Stimulated activated CD4-positive, alpha-beta T cell treated with anti-CD3 and anti-CD28 coated beads, Interleukin-1b, Interleukin-23, amount 100 ng/mL, for 48 hours (primary cell): Measurements from ENCODE around the gene JAK2.
"Not testable (repeated sequence)": the region's sequence is repeated elsewhere in the genome, so short reads cannot be mapped to it uniquely, and the experiment has no call there.

Experiments
- DNase-seq: peaks from one replicate; pipeline ENCODE4 v3.0.0-alpha.2; 2020

Gene JAK2

DNA sequence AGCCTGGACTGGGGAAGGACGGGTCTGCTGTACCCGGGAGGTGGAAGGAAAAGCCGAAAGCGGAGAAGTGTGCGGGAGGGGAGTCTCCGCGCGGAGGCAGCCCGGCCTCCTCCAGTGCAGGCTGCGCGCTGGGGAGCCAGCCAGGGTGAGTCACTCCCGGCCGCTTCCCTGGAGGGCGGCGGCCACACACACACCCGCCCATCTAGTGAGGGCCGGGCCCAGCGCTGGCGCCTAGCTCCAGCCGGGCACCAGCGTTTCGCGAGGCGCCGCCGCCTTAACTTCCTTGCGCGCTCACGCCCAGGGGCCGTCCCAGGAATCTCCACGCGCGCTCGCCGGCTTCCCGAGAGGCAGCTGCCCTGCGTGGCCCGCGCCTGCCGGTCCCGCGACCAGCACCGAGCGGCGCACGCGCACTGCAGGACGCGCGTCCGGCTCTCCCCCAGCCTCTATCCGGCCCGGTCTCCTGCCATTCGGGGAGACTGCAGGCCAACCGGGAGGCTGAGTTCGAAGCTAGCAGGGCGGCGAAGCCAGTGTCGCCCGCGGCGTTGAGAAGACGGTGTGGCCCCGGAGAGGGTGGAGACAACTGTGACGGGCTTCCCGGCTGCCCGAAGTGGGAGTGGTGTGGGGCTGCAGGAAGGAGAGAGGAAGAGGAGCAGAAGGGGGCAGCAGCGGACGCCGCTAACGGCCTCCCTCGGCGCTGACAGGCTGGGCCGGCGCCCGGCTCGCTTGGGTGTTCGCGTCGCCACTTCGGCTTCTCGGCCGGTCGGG is at the start of gene JAK2:
Gene JAK2, plus strand, starts transcription at position 652 of the 765 bp plus-strand sequence. CDS start 36,716 bp downstream, outside the sequence.
- DNase-seq = peak; percentile 87

DNA sequence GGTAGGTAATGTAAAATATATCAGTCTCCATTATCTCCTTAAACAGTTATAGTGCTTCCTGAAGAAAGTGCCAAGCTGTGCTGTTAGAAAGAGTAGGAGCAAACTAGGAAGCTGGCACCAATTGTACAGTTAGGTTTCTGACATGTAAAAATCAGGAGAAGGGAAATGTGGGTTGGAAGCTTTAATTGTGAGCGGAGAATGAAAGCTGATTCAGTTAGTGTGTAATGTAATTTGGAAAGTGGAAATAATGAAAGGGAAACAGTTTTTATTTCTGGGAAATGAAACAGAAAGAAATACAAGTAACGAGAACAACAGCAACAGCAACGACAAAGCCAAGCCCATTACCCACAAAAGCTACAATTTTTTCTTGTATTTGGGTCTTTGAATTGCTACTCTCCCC is 48.8 kb upstream of the JAK2 start:
- DNase-seq = no peak

GRCh38 chr9:4936823-4937222 is 48.2 kb upstream of the JAK2 start:
- no peak for DNase-seq

GRCh38 chr9:4937446-4937845 is 47.6 kb upstream of the JAK2 start:
- DNase-seq = no peak

DNA sequence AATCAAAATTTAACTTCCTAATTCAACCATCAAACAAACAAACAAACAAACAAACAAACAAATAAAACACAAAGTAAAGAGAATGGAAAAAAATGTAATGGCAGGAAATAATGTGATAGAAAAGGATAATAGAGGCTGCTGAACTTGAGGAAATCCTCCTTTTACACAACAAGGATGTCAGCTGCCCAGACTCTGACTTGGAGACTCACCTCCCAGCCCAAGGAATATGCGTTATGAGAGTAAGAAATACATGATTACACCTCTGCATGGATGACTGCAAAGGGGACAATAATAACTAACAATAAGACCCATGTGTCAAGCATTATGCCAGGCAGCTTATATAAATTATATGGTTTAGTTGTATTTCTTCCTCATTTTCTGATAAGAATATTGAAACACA is 46.6 kb upstream of the JAK2 start:
- no peak for DNase-seq

DNA sequence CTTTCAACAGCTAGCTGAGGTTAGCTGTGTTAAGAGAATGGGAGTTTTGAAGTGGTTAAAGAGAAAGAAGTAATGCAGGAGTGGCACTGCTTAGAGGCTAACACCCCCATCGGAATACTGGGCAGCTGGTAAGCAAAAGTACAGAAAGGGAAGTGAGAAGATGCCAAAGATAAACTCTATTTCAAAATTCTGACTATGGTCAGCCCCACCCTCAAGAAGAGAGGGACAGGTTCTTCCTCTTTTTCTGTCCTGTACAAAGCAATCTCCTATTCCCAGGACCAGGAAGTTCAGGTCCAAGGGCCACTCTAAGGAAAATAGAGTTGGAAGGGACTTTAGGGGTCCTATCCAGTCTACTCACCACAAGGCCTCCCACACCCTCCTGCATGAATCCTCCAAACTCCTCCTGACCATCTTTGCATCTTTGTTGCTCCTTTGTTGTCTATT is 45.9 kb upstream of the JAK2 start:
- no peak for DNase-seq

DNA sequence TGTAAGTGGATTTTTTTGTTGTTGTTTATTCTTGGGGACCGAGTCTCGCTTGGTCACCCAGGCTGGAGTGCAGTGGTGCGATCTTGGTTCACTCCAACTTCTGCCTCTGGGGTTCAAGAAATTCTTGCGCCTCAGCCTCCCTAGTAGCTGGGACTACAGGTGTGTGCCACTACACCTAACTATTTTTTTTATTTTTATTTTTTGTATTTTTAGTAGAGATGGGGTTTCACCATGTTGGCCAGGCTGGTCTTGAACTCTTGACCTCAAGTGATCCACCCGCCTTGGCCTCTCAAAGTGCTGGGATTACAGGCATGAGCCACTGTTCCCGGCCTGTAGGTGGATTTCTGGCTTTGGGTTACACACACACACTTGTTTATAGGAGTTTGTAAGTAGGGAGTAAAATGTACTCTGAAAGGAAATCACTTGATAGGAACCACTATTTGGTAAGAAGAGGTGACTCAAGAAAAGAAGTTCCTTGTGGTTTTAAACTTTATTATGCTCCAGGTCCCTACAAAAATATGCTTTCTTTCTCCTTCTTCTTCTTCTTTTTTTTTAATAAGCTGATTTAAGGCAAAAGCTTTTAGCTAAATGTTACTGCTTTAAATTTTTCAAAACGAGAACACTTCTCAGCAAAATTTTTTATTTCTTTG is 42.9 kb upstream of the JAK2 start:
- DNase-seq = not testable (repeated sequence)

GRCh38 chr9:4943346-4943745 is 41.7 kb upstream of the JAK2 start:
- DNase-seq = no peak

- DNase-seq = peak; percentile 54
Observed at GRCh38 chr9:4944431-4945211, 40.5 kb upstream of the JAK2 start.

DNA sequence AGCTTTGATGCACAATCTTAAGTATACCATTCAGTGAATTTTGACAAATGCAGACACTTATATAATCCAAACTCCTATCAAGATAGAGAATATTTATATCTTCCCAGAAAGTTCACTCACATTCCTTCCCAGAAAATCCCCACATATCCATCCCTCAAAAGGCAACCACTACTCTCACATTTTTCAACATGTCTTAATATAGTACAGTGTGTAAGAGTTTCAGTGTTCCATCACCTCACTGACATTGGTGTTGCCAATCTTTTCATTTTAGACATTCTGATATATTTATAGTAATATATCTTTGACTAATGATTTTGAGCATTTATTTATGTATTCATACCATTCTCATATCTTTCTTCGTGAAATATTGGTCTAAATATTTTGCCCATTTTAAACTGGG is 38.1 kb upstream of the JAK2 start:
- no peak for DNase-seq

DNA sequence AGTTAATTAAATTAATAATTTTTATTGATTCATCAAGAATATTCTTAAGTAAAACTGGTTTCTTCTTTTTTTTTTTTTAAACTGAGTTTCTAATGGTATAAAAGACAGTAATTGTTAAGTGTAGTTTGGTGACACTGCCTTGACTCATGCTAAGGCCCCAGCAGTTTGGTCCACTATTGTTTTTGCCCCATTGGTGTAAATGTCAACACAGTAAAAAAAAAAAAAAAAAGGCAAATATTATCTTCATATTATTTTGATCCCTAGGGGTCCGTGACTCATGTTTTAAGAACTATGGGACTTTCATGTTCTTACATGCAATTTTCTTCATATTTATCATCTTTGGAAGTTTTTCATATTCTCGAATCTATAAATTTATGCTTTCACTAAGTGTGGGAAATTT is 29.2 kb upstream of the JAK2 start:
- DNase-seq = no peak

GRCh38 chr9:4959031-4959430 is 26.0 kb upstream of the JAK2 start:
- DNase-seq = no peak

DNA sequence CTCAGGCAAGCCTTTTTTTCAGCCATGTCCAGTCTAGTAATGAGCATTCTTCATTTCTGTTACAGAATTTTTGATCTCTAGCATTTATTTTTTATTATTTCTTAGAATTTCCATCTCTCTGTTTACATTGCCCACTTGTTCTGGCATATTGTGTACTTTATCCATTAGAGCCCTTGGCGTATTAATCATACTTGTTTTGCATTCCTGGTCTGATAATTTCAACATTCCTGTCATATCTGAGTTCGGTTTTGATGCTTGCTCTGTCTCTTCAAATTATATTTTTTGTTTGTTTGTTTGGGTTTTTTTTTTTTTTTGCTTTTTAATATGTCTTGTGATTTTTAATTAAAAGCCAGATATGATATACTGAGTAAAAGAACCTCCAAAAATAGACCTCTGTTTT is 23.0 kb upstream of the JAK2 start:
- DNase-seq = no peak

- DNase-seq = no peak
Observed at GRCh38 chr9:4964540-4964939, 20.5 kb upstream of the JAK2 start.

- DNase-seq = no peak
Observed at GRCh38 chr9:4965174-4965821, 19.8 kb upstream of the JAK2 start.

DNA sequence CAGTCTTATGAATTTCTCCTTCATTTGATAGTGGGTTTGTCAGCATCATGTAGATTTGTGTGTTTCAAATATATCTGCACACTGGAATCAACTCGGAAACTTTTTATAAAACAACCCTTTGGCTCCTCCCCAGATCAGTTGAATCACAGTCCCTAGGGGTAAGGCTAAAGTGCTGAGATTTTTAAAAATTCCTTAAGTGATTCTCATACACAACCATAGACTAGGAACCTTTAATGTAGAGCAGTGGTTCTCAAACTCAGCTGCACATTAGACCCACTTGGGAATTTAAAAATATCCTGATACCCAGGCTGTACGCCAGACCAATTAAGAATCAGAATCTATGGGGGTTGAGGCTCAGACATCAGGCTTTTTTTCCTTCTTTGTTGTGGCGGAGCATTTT is 17.5 kb upstream of the JAK2 start:
- DNase-seq = no peak

GRCh38 chr9:4969130-4969529 is 15.9 kb upstream of the JAK2 start:
- no peak for DNase-seq

- DNase-seq = peak; percentile 84
Observed at GRCh38 chr9:4970970-4971641, 14.0 kb upstream of the JAK2 start.

- DNase-seq = no peak
Observed at GRCh38 chr9:4973246-4973645, 11.8 kb upstream of the JAK2 start.

GRCh38 chr9:4973902-4974301 is 11.2 kb upstream of the JAK2 start:
- no peak for DNase-seq

GRCh38 chr9:4979239-4979638 is 5.8 kb upstream of the JAK2 start:
- no peak for DNase-seq

- DNase-seq = no peak
Observed at GRCh38 chr9:4980086-4980727, 4.9 kb upstream of the JAK2 start.
